Measurements from ENCODE around the gene ETV1. TPM values are rescaled to one million over a fixed set of nuclear protein-coding genes. Genes with fewer than 3 reads are reported as not detected.
A peak's percentile ranks its signal among the peaks of the same experiment; 100 is the strongest.

ETV1 gene
- total and polyA plus RNA-seq, 9 of the 15 experiments (the other 6 are each of a cell fraction or from before 2014, with no cell fraction given): 7.2 to 27.4 (median 14.0) TPM

GRCh38 chr7:13990319-13990983 is 985 bp upstream of the ETV1 start (continued):
- no peak for TF ChIP-seq PCBP1 (IDR thresholded peaks at IDR 0.05; ENCODE audit: low read depth, low read length, poor library complexity, severe bottlenecking)
- TF ChIP-seq SMARCB1 (IDR thresholded peaks at IDR 0.05; ENCODE audit: insufficient read length, low read depth): no peak
- no peak for TF ChIP-seq STAT6 (CRISPR knock-in tag; IDR thresholded peaks at IDR 0.05)
- no peak for TF ChIP-seq ZNF589 (CRISPR knock-in tag; IDR thresholded peaks at IDR 0.05; ENCODE audit: low read depth)
- TF ChIP-seq SPI1 (IDR thresholded peaks at IDR 0.05; ENCODE audit: borderline replicate concordance, low read depth, low read length): peak; percentile 89
- no peak for TF ChIP-seq BCOR (IDR thresholded peaks at IDR 0.05)
- no peak for TF ChIP-seq NCOA1 (IDR thresholded peaks at IDR 0.05; ENCODE audit: low read depth)
- TF ChIP-seq, protein P1, sequence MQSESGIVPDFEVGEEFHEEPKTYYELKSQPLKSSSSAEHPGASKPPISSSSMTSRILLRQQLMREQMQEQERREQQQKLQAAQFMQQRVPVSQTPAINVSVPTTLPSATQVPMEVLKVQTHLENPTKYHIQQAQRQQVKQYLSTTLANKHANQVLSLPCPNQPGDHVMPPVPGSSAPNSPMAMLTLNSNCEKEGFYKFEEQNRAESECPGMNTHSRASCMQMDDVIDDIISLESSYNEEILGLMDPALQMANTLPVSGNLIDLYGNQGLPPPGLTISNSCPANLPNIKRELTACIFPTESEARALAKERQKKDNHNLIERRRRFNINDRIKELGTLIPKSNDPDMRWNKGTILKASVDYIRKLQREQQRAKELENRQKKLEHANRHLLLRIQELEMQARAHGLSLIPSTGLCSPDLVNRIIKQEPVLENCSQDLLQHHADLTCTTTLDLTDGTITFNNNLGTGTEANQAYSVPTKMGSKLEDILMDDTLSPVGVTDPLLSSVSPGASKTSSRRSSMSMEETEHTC (IDR thresholded peaks at IDR 0.05): no peak
- no peak for TF ChIP-seq FOS (IDR thresholded peaks at IDR 0.05; ENCODE audit: extremely low read depth, insufficient read length)
- TF ChIP-seq, protein P2, sequence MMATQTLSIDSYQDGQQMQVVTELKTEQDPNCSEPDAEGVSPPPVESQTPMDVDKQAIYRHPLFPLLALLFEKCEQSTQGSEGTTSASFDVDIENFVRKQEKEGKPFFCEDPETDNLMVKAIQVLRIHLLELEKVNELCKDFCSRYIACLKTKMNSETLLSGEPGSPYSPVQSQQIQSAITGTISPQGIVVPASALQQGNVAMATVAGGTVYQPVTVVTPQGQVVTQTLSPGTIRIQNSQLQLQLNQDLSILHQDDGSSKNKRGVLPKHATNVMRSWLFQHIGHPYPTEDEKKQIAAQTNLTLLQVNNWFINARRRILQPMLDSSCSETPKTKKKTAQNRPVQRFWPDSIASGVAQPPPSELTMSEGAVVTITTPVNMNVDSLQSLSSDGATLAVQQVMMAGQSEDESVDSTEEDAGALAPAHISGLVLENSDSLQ (IDR thresholded peaks at IDR 0.05): no peak
- TF ChIP-seq ZBTB7A (IDR thresholded peaks at IDR 0.05; ENCODE audit: borderline replicate concordance, control insufficient read depth, low read depth, low read length): no peak
- TF ChIP-seq, protein P3, sequence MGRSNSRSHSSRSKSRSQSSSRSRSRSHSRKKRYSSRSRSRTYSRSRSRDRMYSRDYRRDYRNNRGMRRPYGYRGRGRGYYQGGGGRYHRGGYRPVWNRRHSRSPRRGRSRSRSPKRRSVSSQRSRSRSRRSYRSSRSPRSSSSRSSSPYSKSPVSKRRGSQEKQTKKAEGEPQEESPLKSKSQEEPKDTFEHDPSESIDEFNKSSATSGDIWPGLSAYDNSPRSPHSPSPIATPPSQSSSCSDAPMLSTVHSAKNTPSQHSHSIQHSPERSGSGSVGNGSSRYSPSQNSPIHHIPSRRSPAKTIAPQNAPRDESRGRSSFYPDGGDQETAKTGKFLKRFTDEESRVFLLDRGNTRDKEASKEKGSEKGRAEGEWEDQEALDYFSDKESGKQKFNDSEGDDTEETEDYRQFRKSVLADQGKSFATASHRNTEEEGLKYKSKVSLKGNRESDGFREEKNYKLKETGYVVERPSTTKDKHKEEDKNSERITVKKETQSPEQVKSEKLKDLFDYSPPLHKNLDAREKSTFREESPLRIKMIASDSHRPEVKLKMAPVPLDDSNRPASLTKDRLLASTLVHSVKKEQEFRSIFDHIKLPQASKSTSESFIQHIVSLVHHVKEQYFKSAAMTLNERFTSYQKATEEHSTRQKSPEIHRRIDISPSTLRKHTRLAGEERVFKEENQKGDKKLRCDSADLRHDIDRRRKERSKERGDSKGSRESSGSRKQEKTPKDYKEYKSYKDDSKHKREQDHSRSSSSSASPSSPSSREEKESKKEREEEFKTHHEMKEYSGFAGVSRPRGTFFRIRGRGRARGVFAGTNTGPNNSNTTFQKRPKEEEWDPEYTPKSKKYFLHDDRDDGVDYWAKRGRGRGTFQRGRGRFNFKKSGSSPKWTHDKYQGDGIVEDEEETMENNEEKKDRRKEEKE (IDR thresholded peaks at IDR 0.05; ENCODE audit: borderline replicate concordance in 1 of 2, control insufficient read depth in 1 of 2, low read depth in 2 of 2, low read length in 1 of 2): no peak
- no peak for TF ChIP-seq MAX (CRISPR knock-in tag; IDR thresholded peaks at IDR 0.05)
- TF ChIP-seq, protein P4, sequence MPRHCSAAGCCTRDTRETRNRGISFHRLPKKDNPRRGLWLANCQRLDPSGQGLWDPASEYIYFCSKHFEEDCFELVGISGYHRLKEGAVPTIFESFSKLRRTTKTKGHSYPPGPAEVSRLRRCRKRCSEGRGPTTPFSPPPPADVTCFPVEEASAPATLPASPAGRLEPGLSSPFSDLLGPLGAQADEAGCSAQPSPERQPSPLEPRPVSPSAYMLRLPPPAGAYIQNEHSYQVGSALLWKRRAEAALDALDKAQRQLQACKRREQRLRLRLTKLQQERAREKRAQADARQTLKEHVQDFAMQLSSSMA (CRISPR knock-in tag; IDR thresholded peaks at IDR 0.05): no peak
- 0 out of 2 replicates have a peak, but pooled peaks have one; percentile 5 for TF ChIP-seq DEAF1 (CRISPR knock-in tag; IDR thresholded peaks at IDR 0.05)
